Upper lobe of left lung (tissue), 6 donors: Measurements from ENCODE around the gene HCFC1. TPM values are rescaled to one million over a fixed set of nuclear protein-coding genes. Genes with fewer than 3 reads are reported as not detected.

Experiments
- ATAC-seq, 2 donors: fragments of 200-7000 bp; cut with Tn5 transposase; one replicate each; pipeline ENCODE4 v1.9.1; 2022; ENCODE audit warnings: mild to moderate bottlenecking in 2 of 2, moderate library complexity in 2 of 2; ENCODE audit not compliant: low FRiP score in 2 of 2
- DNase-seq, 2 donors: peaks; one replicate each; pipeline ENCODE4 v3.0.0-alpha.2; 2019 to 2020
- H3K27ac ChIP-seq, 4 donors: fragments of 200-600 bp; sonication (generic); one replicate each; pipeline ENCODE4 v1.5.1; 2016 to 2019
- H3K27me3 ChIP-seq, 4 donors: fragments of 200-600 bp; sonication (generic); one replicate each; pipeline ENCODE4 v1.5.1; 2017 to 2019
- H3K36me3 ChIP-seq, 4 donors: fragments of 200-600 bp; sonication (generic); one replicate each; pipeline ENCODE4 v1.5.1; 2016 to 2019
- H3K4me1 ChIP-seq, 4 donors: fragments of 200-600 bp; sonication (generic); one replicate each; pipeline ENCODE4 v1.5.1; 2018 to 2019
- H3K4me3 ChIP-seq, 4 donors: fragments of 200-600 bp; sonication (generic); one replicate each; pipeline ENCODE4 v1.5.1; 2017 to 2019; ENCODE audit warnings: mild to moderate bottlenecking in 2 of 4, moderate library complexity in 1 of 4
- H3K9me3 ChIP-seq, 4 donors: fragments of 200-600 bp; sonication (generic); one replicate each; pipeline ENCODE4 v1.5.1; 2018 to 2019
- CTCF ChIP-seq, 6 experiments: fragments of 450-650 bp in 4 of 6; fragments of 200-600 bp in 2 of 6; sonication (generic) in 2 of 6; IDR thresholded peaks; one replicate each; pipeline ENCODE4 v1.5.1; 2016 to 2019; ENCODE audit warnings: antibody characterized with exemption in 6 of 6
- EP300 ChIP-seq, 4 donors: sonication (generic); formaldehyde crosslinking; IDR thresholded peaks; one replicate each; pipeline ENCODE4 v1.5.1; 2017; ENCODE audit warnings: antibody characterized with exemption in 4 of 4, control low read depth in 2 of 4
- POLR2A ChIP-seq, 4 donors: fragments of 450-650 bp; IDR thresholded peaks; one replicate each; pipeline ENCODE4 v1.5.1; 2016 to 2017; ENCODE audit warnings: antibody characterized with exemption in 4 of 4, mild to moderate bottlenecking in 2 of 4
- POLR2AphosphoS5 ChIP-seq, 2 donors: sonication (generic); formaldehyde crosslinking; IDR thresholded peaks; one replicate each; pipeline ENCODE4 v1.5.1; 2017; ENCODE audit warnings: antibody characterized with exemption in 2 of 2
- WGBS, 2 donors: methylation state at CpG; one replicate each; pipeline ENCODE4 v1.1.5; 2017 to 2018; 5-methylcytosine and 5-hydroxymethylcytosine counted together
- total RNA-seq, 6 donors: library from RNA; depleted of rRNA in 4 of 6; stranded (reverse); fragments of >200 nt in 4 of 6; gene quantifications; one replicate each; pipeline versions ENCODE4 v1.1.0 to v1.2.1, GENCODE V29; 2016 to 2021
- donor health status: DM: no; HTN: no; CAD: no; lungs with moderate emphysema.
- donor health status: DM: no; HTN: yes; CAD: no; lungs with severe emphysema.

The HCFC1 gene
- total RNA-seq = 10 to 100 TPM; 40.8 to 78.9 (median 52.2) TPM

GRCh38 chrX:153971450-153972367 lies at the start of gene HCFC1:
TSS of gene HCFC1 (minus strand) at chrX:153971818. CDS start at chrX:153970840, 978 bp downstream.
- Histone ChIP-seq H3K36me3 (no peaks in the 10 kb centered on the region), H3K27me3 (no peaks in the 10 kb centered on the region), H3K9me3 (peaks cover 0 to 10% (median 0%) of the 10 kb centered on the region in 4 donors), H3K27ac (peak within 1 kb of the TSS; percentile 95 to 100 (median 100)), H3K4me1 (peaks cover 32 to 56% (median 38%) of the 10 kb centered on the region in 4 donors), H3K4me3 (peak within 1 kb of the TSS; percentile 64 to 90 (median 75))
- WGBS, 2 donors = 14% methylated on average over 69 of the region's 96 CpGs; no CpG with 5 or more reads in 1 of the 2 donors
- TF ChIP-seq EP300 (IDR thresholded peaks at IDR 0.05) (no peak), POLR2AphosphoS5 (IDR thresholded peaks at IDR 0.05) (peak; percentile 28 to 34), CTCF (IDR thresholded peaks at IDR 0.05) (peak in 1 of 6 experiments; percentile 4), POLR2A (IDR thresholded peaks at IDR 0.05) (peak in 3 of 4 donors; percentile 11 to 51 (median 18))
- peak; percentile 92 to 96 for DNase-seq
- ATAC-seq = peak; percentile 80 to 86

- Histone ChIP-seq H3K27ac (peak overlapping the region; percentile 85 to 95 (median 91)), H3K36me3 (peaks cover 0 to 18% (median 2%) of the 10 kb centered on the region in 4 donors), H3K4me1 (peaks cover 0 to 29% (median 7%) of the 10 kb centered on the region in 4 donors), H3K4me3 (no peak overlapping the region), H3K9me3 (no peaks in the 10 kb centered on the region), H3K27me3 (no peaks in the 10 kb centered on the region)
- no peak for TF ChIP-seq CTCF (IDR thresholded peaks at IDR 0.05)
- TF ChIP-seq POLR2A (IDR thresholded peaks at IDR 0.05) = peak in 1 of 4 donors; percentile 15
- peak in 1 of 2 donors; percentile 22 for ATAC-seq
- 74 to 75% methylated on average over 1 to 11 of the region's 11 CpGs for WGBS, 2 donors
- DNase-seq = no peak
These were observed 49.6 kb upstream of the HCFC1 start for GRCh38 chrX:154021131-154021611.

GRCh38 chrX:154020536-154021115 lies 49.0 kb upstream of the HCFC1 start:
- no peaks in the 10 kb centered on the region for H3K27me3 ChIP-seq
- no peaks in the 10 kb centered on the region for H3K9me3 ChIP-seq
- ATAC-seq = peak in 1 of 2 donors; percentile 37
- peaks cover 0 to 21% (median 5%) of the 10 kb centered on the region in 4 donors for H3K36me3 ChIP-seq
- DNase-seq = no peak
- peak overlapping the region in 3 of 4 donors; percentile 63 to 72 (median 67) for H3K4me3 ChIP-seq
- WGBS, 2 donors = 62% methylated on average over 9 of the region's 9 CpGs; no CpG with 5 or more reads in 1 of the 2 donors
- peaks cover 0 to 29% (median 7%) of the 10 kb centered on the region in 4 donors for H3K4me1 ChIP-seq
- H3K27ac ChIP-seq = peak overlapping the region; percentile 85 to 95 (median 91)
- TF ChIP-seq POLR2AphosphoS5 (IDR thresholded peaks at IDR 0.05) = no peak
- no peak for TF ChIP-seq CTCF (IDR thresholded peaks at IDR 0.05)
- no peak for TF ChIP-seq EP300 (IDR thresholded peaks at IDR 0.05)
- no peak for TF ChIP-seq POLR2A (IDR thresholded peaks at IDR 0.05)

- TF ChIP-seq CTCF (IDR thresholded peaks at IDR 0.05) (peak in 1 of 6 experiments; percentile 41), POLR2A (IDR thresholded peaks at IDR 0.05) (no peak)
- peaks cover 0 to 29% (median 8%) of the 10 kb centered on the region in 4 donors for H3K36me3 ChIP-seq
- DNase-seq (peak; percentile 59 to 94), ATAC-seq (peak; percentile 45 to 92)
- no peaks in the 10 kb centered on the region for H3K27me3 ChIP-seq
- peak within 1 kb of the TSS; percentile 85 to 95 (median 91) for H3K27ac ChIP-seq
- no peaks in the 10 kb centered on the region for H3K9me3 ChIP-seq
- WGBS, 2 donors = 43% methylated on average over 30 of the region's 99 CpGs; no CpG with 5 or more reads in 1 of the 2 donors
- H3K4me3 ChIP-seq = peak within 1 kb of the TSS; percentile 34 to 72 (median 65)
- peaks cover 0 to 29% (median 7%) of the 10 kb centered on the region in 4 donors for H3K4me1 ChIP-seq
These were observed 48.3 kb upstream of the HCFC1 start, which contains the start of gene IRAK1 for GRCh38 chrX:154019633-154020528. TSS of gene IRAK1 (minus strand) at chrX:154019902. CDS start at chrX:154019812, 90 bp downstream.
